Adrenal gland (tissue), 12 donors: ENCODE results near the gene ATXN7L1. TPM values are rescaled to one million over a fixed set of nuclear protein-coding genes. Genes with fewer than 3 reads are reported as not detected.
A peak's percentile ranks its signal among the peaks of the same experiment; 100 is the strongest.
"Not testable (repeated sequence)": the region's sequence is repeated elsewhere in the genome, so short reads cannot be mapped to it uniquely, and the experiment has no call there.

Experiments used
- DNase-seq, 7 donors: peaks; one replicate each; pipeline ENCODE4 v3.0.0-alpha.2; 2019 to 2020
- H3K27ac ChIP-seq, 5 donors: fragments of 200-600 bp; sonication (generic) in 4 of 5; 1 replicate in 3 of 5; 2 replicates in 2 of 5; pipeline versions ENCODE4 v1.5.1 to v1.8.0; 2016 to 2020; ENCODE audit warnings: mild to moderate bottlenecking in 1 of 5
- H3K27me3 ChIP-seq: fragments of 200-600 bp; 2 replicates; pipeline ENCODE4 v1.8.0; 2021
- H3K36me3 ChIP-seq, 2 donors: fragments of 200-600 bp; replicated peaks in 1 of 2; 1 replicate in 1 of 2; 2 replicates in 1 of 2; pipeline versions ENCODE4 v1.5.1 to v1.8.0; 2018 to 2022
- H3K4me1 ChIP-seq, 2 donors: fragments of 200-600 bp; replicated peaks in 1 of 2; 1 replicate in 1 of 2; 2 replicates in 1 of 2; pipeline versions ENCODE4 v1.5.1 to v1.8.0; 2018 to 2021
- H3K4me3 ChIP-seq, 4 donors: fragments of 200-600 bp; sonication (generic) in 3 of 4; one replicate each; pipeline ENCODE4 v1.5.1; 2016 to 2018
- H3K9me3 ChIP-seq, 3 donors: fragments of 200-600 bp; sonication (generic) in 1 of 3; replicated peaks in 1 of 3; 1 replicate in 2 of 3; 2 replicates in 1 of 3; pipeline versions ENCODE4 v1.5.1 to v1.8.0; 2016 to 2021
- CTCF ChIP-seq, 6 experiments: fragments of 450-650 bp in 4 of 6; fragments of 200-600 bp in 2 of 6; sonication (generic) in 1 of 6; IDR thresholded peaks; 1 replicate in 5 of 6; 2 replicates in 1 of 6; pipeline versions ENCODE4 v1.5.1 to v1.8.0; 2016 to 2021; ENCODE audit warnings: antibody characterized with exemption in 6 of 6, mild to moderate bottlenecking in 2 of 6, moderate library complexity in 1 of 6
- POLR2A ChIP-seq, 2 donors: fragments of 450-650 bp; IDR thresholded peaks; one replicate each; pipeline ENCODE4 v1.6.1; 2017; ENCODE audit warnings: antibody characterized with exemption in 2 of 2, mild to moderate bottlenecking in 2 of 2, moderate library complexity in 1 of 2
- WGBS, 4 donors: extraction: QIAGEN DNeasy Blood & Tissue Kit in 2 of 4; methylation state at CpG; one replicate each; pipeline versions ENCODE4 v1.1.5 to v1.1.7; 2013 to 2017; 5-methylcytosine and 5-hydroxymethylcytosine counted together
- intact Hi-C, 2 donors: fragments of 100-400 bp; cut with DNase I; formaldehyde crosslinking; loops; one replicate each; pipeline versions ENCODE4 v1.14.1 to v1.15.0; 2022 to 2023
- polyA plus RNA-seq, 3 donors: library from polyadenylated mRNA; stranded (reverse); fragments of 200-250 nt in 2 of 3; fragments of 350-450 nt in 1 of 3; fragmentation: Illumina TruSeq in 1 of 3; extraction: RNeasy Lipid Tissue Mini Kit (QIAGEN cat#74804) in 1 of 3; gene quantifications; one replicate each; pipeline ENCODE4 v1.2.3, GENCODE V29; 2013 to 2014
- total RNA-seq, 9 donors: library from RNA; depleted of rRNA in 4 of 9; stranded (reverse); fragments of >200 nt in 4 of 9; fragments of 120-200 nt in 1 of 9; fragmentation: NEBNext Ultra II Directional in 1 of 9; extraction: Animal tissue kit (Norgen Biotek cat#: 25700) in 1 of 9; gene quantifications; one replicate each; pipeline versions ENCODE4 v1.1.0 to v1.2.4, GENCODE V29; 2013 to 2023
- donor health status: healthy with polysubstance abuse.
- donor health status: Bipolar disorder and iron deficiency.
- donor health status: DM: yes; HTN: yes; CAD: no.
- donor health status: DM: no; HTN: no; CAD: no.
- donor health status: DM: no; HTN: no; CAD: no.
- donor health status: DM: yes; HTN: yes; CAD: no.

ATXN7L1 gene
- total and polyA plus RNA-seq, 12 donors = 3.6 to 24.6 (median 9.0) TPM

- Histone ChIP-seq H3K36me3 (no peaks in the 10 kb centered on the region), H3K27me3 (no peaks in the 10 kb centered on the region), H3K4me3 (no peak overlapping the region), H3K9me3 (no peaks in the 10 kb centered on the region), H3K4me1 (peaks cover 22 to 26% of the 10 kb centered on the region in 2 donors), H3K27ac (no peak overlapping the region)
- WGBS, 4 donors = 91 to 96% (median 94%) methylated on average over 8 of the region's 8 CpGs
- DNase-seq = peak in 1 of 7 donors; percentile 41
- intact Hi-C loops = no loop called here
- TF ChIP-seq POLR2A (IDR thresholded peaks at IDR 0.05) (no peak), CTCF (IDR thresholded peaks at IDR 0.05) (no peak)
Measured at GRCh38 chr7:105791926-105792325, 84.5 kb downstream of the ATXN7L1 start.

GRCh38 chr7:105790996-105791395, 85.4 kb downstream of the ATXN7L1 start:
- TF ChIP-seq CTCF (IDR thresholded peaks at IDR 0.05) = no peak
- no peak for TF ChIP-seq POLR2A (IDR thresholded peaks at IDR 0.05)

GRCh38 chr7:105790452-105790851, 85.9 kb downstream of the ATXN7L1 start:
- H3K9me3 ChIP-seq, H3K36me3 ChIP-seq, H3K27me3 ChIP-seq, DNase-seq, H3K27ac ChIP-seq, H3K4me3 ChIP-seq, intact Hi-C loops: not testable (repeated sequence)
- H3K4me1 ChIP-seq = peaks cover 10 to 12% of the 10 kb centered on the region in 2 donors
- WGBS, 4 donors = 65 to 88% (median 76%) methylated on average over 2 of the region's 2 CpGs

More at GRCh38 chr7:105790996-105791395, 85.4 kb downstream of the ATXN7L1 start:
- Histone ChIP-seq H3K27me3 (no peaks in the 10 kb centered on the region), H3K4me3 (no peak overlapping the region), H3K9me3 (no peaks in the 10 kb centered on the region), H3K36me3 (no peaks in the 10 kb centered on the region), H3K4me1 (peaks cover 15 to 17% of the 10 kb centered on the region in 2 donors), H3K27ac (no peak overlapping the region)
- WGBS, 4 donors = 94 to 100% (median 97%) methylated on average over 2 to 3 of the region's 3 CpGs
- intact Hi-C loops = no loop called here
- DNase-seq = no peak

- H3K27me3 ChIP-seq = no peaks in the 10 kb centered on the region
- no peaks in the 10 kb centered on the region for H3K9me3 ChIP-seq
- TF ChIP-seq POLR2A (IDR thresholded peaks at IDR 0.05) (no peak), CTCF (IDR thresholded peaks at IDR 0.05) (no peak)
- H3K36me3 ChIP-seq = no peaks in the 10 kb centered on the region
- intact Hi-C loops = no loop called here
- H3K4me3 ChIP-seq = no peak overlapping the region
- 89 to 96% (median 92%) methylated on average over 6 to 8 of the region's 8 CpGs for WGBS, 4 donors
- DNase-seq = no peak
- H3K4me1 ChIP-seq = no peaks in the 10 kb centered on the region
- H3K27ac ChIP-seq = no peak overlapping the region
Measured at GRCh38 chr7:105788816-105789349, 87.5 kb downstream of the ATXN7L1 start.

GRCh38 chr7:105788356-105788755, 88.0 kb downstream of the ATXN7L1 start:
- 90 to 97% (median 90%) methylated on average over 11 to 15 of the region's 15 CpGs for WGBS, 4 donors
- H3K4me3 ChIP-seq = no peak overlapping the region
- no peaks in the 10 kb centered on the region for H3K4me1 ChIP-seq
- no peaks in the 10 kb centered on the region for H3K9me3 ChIP-seq
- H3K27me3 ChIP-seq = no peaks in the 10 kb centered on the region
- H3K27ac ChIP-seq = no peak overlapping the region
- TF ChIP-seq POLR2A (IDR thresholded peaks at IDR 0.05) (no peak), CTCF (IDR thresholded peaks at IDR 0.05) (no peak)
- DNase-seq = no peak
- intact Hi-C loops = no loop called here
- no peaks in the 10 kb centered on the region for H3K36me3 ChIP-seq
